T-helper 1 cell (primary cell): Measurements from ENCODE around the gene TGOLN2.
A peak's percentile ranks its signal among the peaks of the same experiment; 100 is the strongest.
"Not testable (repeated sequence)": the region's sequence is repeated elsewhere in the genome, so short reads cannot be mapped to it uniquely, and the experiment has no call there.

ENCODE experiments used
- DNase-seq, 5 donors: peaks; one replicate each; pipeline ENCODE4 v3.0.0-alpha.2; 2012 to 2020
- total RNA-seq, 4 donors: gene quantifications; one replicate each; lab custom pipeline; 2026; lab: John Stamatoyannopoulos, UW

Gene TGOLN2
- total RNA-seq: 201 to 283 (median 250) reads per million in 4 donors

- DNase-seq: peak; percentile 89 to 96 (median 92)
Measured at GRCh38 chr2:85327822-85328617, at the start of gene TGOLN2. Gene TGOLN2 (minus strand): TSS chr2:85327989. CDS start chr2:85327962, 27 bp downstream.

GRCh38 chr2:85377083-85377482 lies 49.3 kb upstream of the TGOLN2 start:
- no peak for DNase-seq

- no peak for DNase-seq
Measured at GRCh38 chr2:85376291-85377065, 48.7 kb upstream of the TGOLN2 start.

- no peak for DNase-seq
Measured at GRCh38 chr2:85371045-85371444, 43.3 kb upstream of the TGOLN2 start.

- no peak for DNase-seq
Measured at GRCh38 chr2:85369500-85369899, 41.7 kb upstream of the TGOLN2 start.

- no peak for DNase-seq
Measured at GRCh38 chr2:85368921-85369320, 41.1 kb upstream of the TGOLN2 start.

GRCh38 chr2:85367180-85367579 lies 39.4 kb upstream of the TGOLN2 start:
- no peak for DNase-seq

- not testable (repeated sequence) for DNase-seq
Measured at GRCh38 chr2:85362653-85363387, 35.0 kb upstream of the TGOLN2 start.

GRCh38 chr2:85357736-85358135 lies 29.9 kb upstream of the TGOLN2 start:
- no peak for DNase-seq

- no peak for DNase-seq
Measured at GRCh38 chr2:85356186-85356585, 28.4 kb upstream of the TGOLN2 start.

GRCh38 chr2:85355521-85355920 lies 27.7 kb upstream of the TGOLN2 start:
- no peak for DNase-seq

GRCh38 chr2:85355073-85355410 lies 27.3 kb upstream of the TGOLN2 start:
- no peak for DNase-seq

- DNase-seq: peak; percentile 93 to 98 (median 97)
Measured at GRCh38 chr2:85354286-85355072, 26.7 kb upstream of the TGOLN2 start, which contains the start of the genes ELMOD3 and RETSAT. Gene ELMOD3 (plus strand): TSS chr2:85354769. CDS start chr2:85357199, 2,430 bp downstream. Gene RETSAT (minus strand): TSS chr2:85354528. CDS start chr2:85354507, 21 bp downstream.

- DNase-seq: no peak
Measured at GRCh38 chr2:85353876-85354285, 26.1 kb upstream of the TGOLN2 start.

- no peak for DNase-seq
Measured at GRCh38 chr2:85347599-85347998, 19.8 kb upstream of the TGOLN2 start.

GRCh38 chr2:85344356-85344954 lies 16.7 kb upstream of the TGOLN2 start:
- no peak for DNase-seq

GRCh38 chr2:85343207-85343895 lies 15.6 kb upstream of the TGOLN2 start:
- DNase-seq: not testable (repeated sequence)

- DNase-seq: no peak
Measured at GRCh38 chr2:85342156-85342555, 14.4 kb upstream of the TGOLN2 start.

- no peak for DNase-seq
Measured at GRCh38 chr2:85341269-85342029, 13.7 kb upstream of the TGOLN2 start.
